Urothelium cell line (cell line): ENCODE measurements around the gene TRA2B.

Experiments
- DNase-seq: peaks from one replicate; pipeline ENCODE4 v3.0.0; 2011; ENCODE audit warnings: low spot score, mixed read lengths
- FAIRE-seq: peaks from 2 replicates; lab custom pipeline; 2011; peaks lifted over from hg19 to GRCh38; lab: Jason Lieb, UNC

The TRA2B gene

DNA sequence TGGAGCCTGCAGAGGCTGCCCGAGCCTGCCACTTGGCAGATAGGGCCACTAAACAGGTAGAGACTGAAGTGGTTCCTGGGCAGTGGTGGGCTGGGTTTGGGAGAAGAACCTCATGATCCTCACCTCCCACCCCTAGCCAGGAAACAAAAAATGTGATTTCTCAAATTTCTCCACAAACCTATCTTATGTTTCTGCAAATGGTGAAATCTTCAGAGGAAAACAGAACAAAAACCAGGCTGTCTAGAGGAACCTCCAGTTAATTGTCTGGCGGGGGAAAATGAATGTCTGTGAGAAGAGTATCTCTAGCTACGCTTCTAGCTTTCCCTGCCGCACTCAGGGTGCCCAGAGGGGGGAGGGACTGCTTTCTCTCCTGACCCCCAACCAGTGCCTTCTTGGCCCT is 55.9 kb downstream of the TRA2B start:
- no peak for DNase-seq
- no peak for FAIRE-seq

DNA sequence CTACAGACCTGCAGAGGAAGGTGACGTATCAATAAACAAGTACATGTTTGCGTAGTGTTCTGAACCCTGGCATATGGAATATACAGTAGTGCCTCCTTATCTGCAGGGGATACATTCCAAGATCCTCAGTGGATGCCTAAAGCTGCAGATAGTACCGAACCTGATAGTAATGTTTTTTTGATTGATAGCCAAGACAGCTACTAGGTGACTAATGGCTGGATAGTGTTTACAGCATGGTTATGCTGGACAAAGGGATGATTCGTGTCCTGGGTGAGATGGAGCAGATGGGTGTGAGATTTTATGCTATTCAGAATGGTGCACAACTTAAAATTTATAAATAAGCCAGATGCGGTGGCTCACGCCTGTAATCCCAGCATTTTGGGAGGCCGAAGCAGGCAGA is 57.2 kb downstream of the TRA2B start:
- DNase-seq, result no peak
- no peak for FAIRE-seq

DNA sequence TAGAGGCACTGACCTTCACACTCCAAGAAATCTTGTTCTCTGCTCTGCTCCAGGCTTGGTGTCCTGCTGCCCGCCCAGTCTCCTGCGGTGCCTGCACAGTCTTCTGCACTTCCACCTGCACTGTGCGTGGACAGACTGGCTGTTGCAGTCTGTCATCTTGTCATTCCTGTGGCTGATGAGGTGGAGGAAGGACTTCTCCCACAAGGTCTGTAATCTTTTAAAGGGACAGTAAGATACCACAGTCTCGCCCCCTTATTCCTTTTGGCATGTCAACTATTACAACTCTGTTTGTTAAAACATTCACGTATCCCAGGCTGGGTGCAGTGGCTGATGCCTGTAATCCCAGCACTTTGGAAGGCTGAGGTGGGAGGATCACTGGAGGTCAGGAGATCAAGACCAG is 58.9 kb downstream of the TRA2B start:
- peak; percentile 38 for DNase-seq
- FAIRE-seq, result peak; percentile 73

DNA sequence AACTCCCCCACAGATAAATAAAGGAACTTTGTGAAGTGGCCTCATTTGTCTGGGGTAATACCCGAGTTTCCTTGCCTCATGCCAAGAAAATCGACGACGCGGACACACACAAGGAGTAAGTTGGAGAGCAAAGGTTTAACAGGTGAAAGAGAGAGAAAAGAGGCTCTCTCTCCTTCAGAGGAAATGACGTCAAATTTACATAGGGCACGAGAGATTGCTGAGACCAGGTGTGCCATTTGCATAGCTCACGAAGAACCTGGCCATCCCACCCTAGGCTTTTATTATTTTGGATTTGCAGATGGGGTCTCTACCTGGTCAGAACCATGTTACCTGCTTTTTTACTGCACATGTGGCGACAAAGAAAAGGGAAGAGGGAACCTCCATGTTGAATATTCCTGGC is 63.7 kb downstream of the TRA2B start:
- DNase-seq, result no peak
- FAIRE-seq, result no peak

DNA sequence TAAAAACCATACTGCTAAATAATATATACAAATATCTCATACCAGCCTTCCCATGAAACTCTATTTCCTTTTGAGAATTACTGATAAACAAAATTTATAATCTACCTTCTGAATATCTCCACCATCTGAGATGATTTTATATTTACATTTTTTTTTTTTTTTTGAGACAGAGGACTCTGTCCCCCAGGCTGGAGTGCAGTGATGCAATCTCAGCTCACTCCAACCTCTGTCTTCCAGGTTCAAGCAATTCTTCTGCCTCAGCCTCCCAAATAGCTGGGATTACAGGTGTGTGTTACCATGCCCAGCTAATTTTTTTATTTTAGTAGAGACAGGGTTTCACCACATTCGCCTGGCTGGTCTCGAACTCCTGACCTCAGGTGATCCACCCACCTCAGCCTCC is 70.2 kb downstream of the TRA2B start:
- FAIRE-seq (no peak), DNase-seq (no peak)

DNA sequence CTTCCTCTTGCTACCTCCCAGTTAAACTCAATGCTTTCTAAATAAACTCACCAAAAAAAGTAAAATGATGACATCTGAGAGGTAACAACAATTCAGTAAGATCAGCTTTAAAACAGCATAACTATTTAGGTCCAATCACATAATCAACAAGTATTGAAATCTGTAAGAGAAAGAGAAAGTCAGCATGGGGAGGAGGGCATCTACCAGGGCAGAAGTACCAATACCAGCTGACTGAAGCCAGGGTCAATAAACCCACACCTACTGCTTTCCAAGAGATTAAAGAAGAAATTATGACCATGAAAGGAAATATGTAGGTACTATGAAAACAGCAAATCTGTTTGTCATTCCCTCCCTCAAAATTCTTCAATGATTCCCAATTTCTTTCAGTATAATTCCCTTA is 70.8 kb downstream of the TRA2B start:
- FAIRE-seq (no peak), DNase-seq (no peak)

DNA sequence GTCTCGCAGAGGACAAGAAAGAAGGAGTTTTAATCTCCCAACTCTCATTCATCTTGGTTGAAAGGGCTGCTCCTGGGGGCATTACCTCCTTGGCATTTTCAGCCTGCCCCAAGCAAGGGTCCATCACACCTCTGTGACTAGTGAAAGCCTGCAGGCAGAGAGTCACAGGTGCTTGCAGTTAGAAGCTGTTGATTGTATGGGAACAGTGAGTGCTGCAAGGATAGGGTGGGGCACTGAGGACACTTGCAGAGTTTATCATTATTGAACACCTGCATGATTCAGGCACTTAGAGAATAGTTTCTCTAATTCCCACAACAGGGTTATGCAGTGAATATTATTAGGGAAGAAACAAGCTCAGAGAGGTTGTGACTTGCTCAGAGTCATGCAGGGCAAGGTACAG is 71.3 kb downstream of the TRA2B start:
- FAIRE-seq (no peak), DNase-seq (no peak)
